ENCODE data around the gene THEM4. TPM values are rescaled to one million over a fixed set of nuclear protein-coding genes. Genes with fewer than 3 reads are reported as not detected.
"Not testable (repeated sequence)": the region's sequence is repeated elsewhere in the genome, so short reads cannot be mapped to it uniquely, and the experiment has no call there.

The THEM4 gene
- total and polyA plus RNA-seq, 2 of the 8 experiments (the other 6 are each of a cell fraction or from before 2014, with no cell fraction given), result 9.9 to 11.2 TPM

DNA sequence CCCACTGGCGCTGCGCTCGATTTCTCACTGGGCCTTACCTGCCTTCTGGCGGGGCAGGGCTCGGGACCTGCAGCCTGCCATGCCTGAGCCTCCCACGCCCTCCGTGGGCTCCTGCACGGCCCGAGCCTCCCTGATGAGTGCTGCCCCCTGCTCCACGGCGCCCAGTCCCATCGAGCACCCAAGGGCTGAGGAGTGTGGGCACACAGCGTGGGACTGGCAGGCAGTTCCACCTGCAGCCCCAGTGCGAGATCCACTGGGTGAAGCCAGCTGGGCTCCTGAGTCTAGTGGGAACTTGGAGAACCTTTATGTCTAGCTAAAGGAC is 3.0 kb downstream of the THEM4 start:
- H3K9me3 ChIP-seq (ENCODE audit: insufficient read depth in 2 of 2, low read depth in 1 of 2, low read length in 1 of 2), result peaks cover 20 to 23% of the 10 kb centered on the region in 2 experiments
- FAIRE-seq; H2AFZ ChIP-seq (ENCODE audit: low read length); H3K4me2 ChIP-seq (ENCODE audit: insufficient read depth in 1 of 2, low read depth in 2 of 2, low read length in 2 of 2); H2BK120ac ChIP-seq (replicated peaks; ENCODE audit: low read depth, low read length); H4K20me1 ChIP-seq (replicated peaks in 1 of 2; ENCODE audit: control insufficient read depth in 1 of 2, insufficient read depth in 2 of 2, low read length in 2 of 2); H3K18ac ChIP-seq (ENCODE audit: extremely low read depth, low read length); H2AK5ac ChIP-seq (ENCODE audit: low read depth, low read length); H3K27ac ChIP-seq (ENCODE audit: low read depth, low read length); H3K27me3 ChIP-seq (replicated peaks in 1 of 4; ENCODE audit: control insufficient read depth in 3 of 4, extremely low read depth in 1 of 4, insufficient read depth in 3 of 4, low read length in 3 of 4); H4K5ac ChIP-seq (ENCODE audit: insufficient read length, low read depth, low read length); H3K79me1 ChIP-seq (ENCODE audit: low read depth, low read length); H3K4ac ChIP-seq (replicated peaks; ENCODE audit: insufficient read length, low read depth, low read length); H2BK15ac ChIP-seq (ENCODE audit: low read length); H3K23ac ChIP-seq (ENCODE audit: insufficient read length); H3K56ac ChIP-seq (replicated peaks; ENCODE audit: insufficient read length, low read depth, low read length); H3K4me3 ChIP-seq (ENCODE audit: extremely low read depth in 1 of 4, insufficient read depth in 2 of 4, low read depth in 3 of 4, low read length in 4 of 4); H2BK20ac ChIP-seq (ENCODE audit: low read length); H4K8ac ChIP-seq (ENCODE audit: extremely low read depth, insufficient read depth, low read length); DNase-seq (ENCODE audit: low read depth in 1 of 2, low spot score in 2 of 2); H3K9ac ChIP-seq (replicated peaks in 1 of 4; ENCODE audit: extremely low read depth in 1 of 4, low read depth in 3 of 4, low read length in 3 of 4); H3K14ac ChIP-seq (ENCODE audit: insufficient read length); H4K91ac ChIP-seq (replicated peaks; ENCODE audit: insufficient read length, low read length); H3K23me2 ChIP-seq (ENCODE audit: low read depth, low read length); H3K4me1 ChIP-seq (replicated peaks in 1 of 4; ENCODE audit: control insufficient read depth in 3 of 4, insufficient read depth in 4 of 4, low read length in 3 of 4); H3K79me2 ChIP-seq (ENCODE audit: control insufficient read depth in 1 of 2, insufficient read depth in 2 of 2, low read length in 2 of 2); H2BK12ac ChIP-seq (ENCODE audit: low read depth, low read length); H2BK5ac ChIP-seq (ENCODE audit: low read depth, low read length): not testable (repeated sequence)
- WGBS, 2 experiments (ENCODE audit: extremely low coverage in 1 of 2, insufficient coverage in 1 of 2, insufficient read length in 1 of 2, insufficient replicate concordance in 2 of 2, low coverage in 1 of 2, low lambda C conversion rate in 2 of 2, missing lambda C conversion rate in 1 of 2), result 97% methylated on average over 14 of the region's 14 CpGs; no CpG with 5 or more reads in 1 of the 2 experiments
- ChIA-PET CTCF (ENCODE audit: partially characterized antibody) (interaction anchor here (0.7 to 1.0 kb wide), 2 partner anchors 8 to 18 kb away, joined by 3 to 4 read pairs; no protein-coding TSS in a partner anchor), POLR2A (ENCODE audit: partially characterized antibody) (interaction anchor here (0.9 kb wide), 1 partner anchor 89 kb away, joined by 3 read pairs; no protein-coding TSS in a partner anchor)
- H3K36me3 ChIP-seq (ENCODE audit: control insufficient read depth in 2 of 4, insufficient read depth in 4 of 4, low read length in 3 of 4), result peaks cover 0 to 24% (median 0%) of the 10 kb centered on the region in 4 experiments; a peak in 2 of 8 replicates
